Prostate gland (tissue), 2 donors: ENCODE data around the gene ZNF420.

Source experiments
- POLR2A ChIP-seq: fragments of 450-650 bp; IDR thresholded peaks from one replicate; pipeline ENCODE4 v1.6.1; 2016; ENCODE audit warnings: antibody characterized with exemption, mild to moderate bottlenecking
- POLR2AphosphoS5 ChIP-seq: sonication (generic); formaldehyde crosslinking; IDR thresholded peaks from one replicate; pipeline ENCODE4 v1.6.1; 2017; ENCODE audit warnings: antibody characterized with exemption
- TF ChIP-seq, protein P1 (sequence below), 4 experiments: fragments of 200-600 bp in 2 of 4; fragments of 450-650 bp in 2 of 4; sonication (generic) in 2 of 4; IDR thresholded peaks; 1 replicate in 3 of 4; 2 replicates in 1 of 4; pipeline ENCODE4 v1.5.1; 2016 to 2019; ENCODE audit warnings: antibody characterized with exemption in 4 of 4, mild to moderate bottlenecking in 2 of 4, moderate library complexity in 2 of 4

DNA sequence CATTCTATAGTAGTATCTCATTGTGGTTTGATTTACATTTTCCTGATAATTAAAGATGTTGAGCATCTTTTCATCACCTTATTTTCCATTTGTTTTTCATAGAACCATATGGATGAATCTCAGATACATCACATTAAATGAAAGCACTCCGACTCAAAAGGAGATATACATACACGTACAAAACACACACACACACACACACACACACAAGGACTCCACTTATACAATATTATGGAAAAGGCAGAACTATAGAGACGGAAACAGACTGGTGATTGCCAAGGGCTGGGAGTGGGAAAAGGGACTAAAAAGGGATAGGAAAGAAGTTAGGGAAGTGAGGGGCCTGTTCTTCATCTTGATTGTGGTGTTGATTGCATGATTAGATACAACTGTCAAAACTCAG lies 70.0 kb downstream of the ZNF420 start:
- no peak for TF ChIP-seq POLR2AphosphoS5
- TF ChIP-seq, protein P1, sequence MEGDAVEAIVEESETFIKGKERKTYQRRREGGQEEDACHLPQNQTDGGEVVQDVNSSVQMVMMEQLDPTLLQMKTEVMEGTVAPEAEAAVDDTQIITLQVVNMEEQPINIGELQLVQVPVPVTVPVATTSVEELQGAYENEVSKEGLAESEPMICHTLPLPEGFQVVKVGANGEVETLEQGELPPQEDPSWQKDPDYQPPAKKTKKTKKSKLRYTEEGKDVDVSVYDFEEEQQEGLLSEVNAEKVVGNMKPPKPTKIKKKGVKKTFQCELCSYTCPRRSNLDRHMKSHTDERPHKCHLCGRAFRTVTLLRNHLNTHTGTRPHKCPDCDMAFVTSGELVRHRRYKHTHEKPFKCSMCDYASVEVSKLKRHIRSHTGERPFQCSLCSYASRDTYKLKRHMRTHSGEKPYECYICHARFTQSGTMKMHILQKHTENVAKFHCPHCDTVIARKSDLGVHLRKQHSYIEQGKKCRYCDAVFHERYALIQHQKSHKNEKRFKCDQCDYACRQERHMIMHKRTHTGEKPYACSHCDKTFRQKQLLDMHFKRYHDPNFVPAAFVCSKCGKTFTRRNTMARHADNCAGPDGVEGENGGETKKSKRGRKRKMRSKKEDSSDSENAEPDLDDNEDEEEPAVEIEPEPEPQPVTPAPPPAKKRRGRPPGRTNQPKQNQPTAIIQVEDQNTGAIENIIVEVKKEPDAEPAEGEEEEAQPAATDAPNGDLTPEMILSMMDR (IDR thresholded peaks at IDR 0.05) = no peak
- no peak for TF ChIP-seq POLR2A
